MM.1S (cell line): ENCODE measurements around the gene LRRC4B.
"Not testable (repeated sequence)": the region's sequence is repeated elsewhere in the genome, so short reads cannot be mapped to it uniquely, and the experiment has no call there.

Source experiments
- DNase-seq: peaks from one replicate; pipeline ENCODE4 v3.0.0-alpha.2; 2015
- H2AFZ ChIP-seq: fragments of 300-600 bp; sonication (generic); 2 replicates; pipeline ENCODE4 v1.6.0; 2016; ENCODE audit warnings: antibody characterized with exemption, low read length
- H3F3A ChIP-seq: fragments of 300-600 bp; sonication (generic); 2 replicates; pipeline ENCODE4 v1.6.1; 2016; ENCODE audit warnings: mild to moderate bottlenecking, antibody characterized with exemption, low read length, moderate library complexity, mixed read lengths; ENCODE audit not compliant: insufficient read depth
- H3K27ac ChIP-seq: fragments of 300-600 bp; sonication (generic); 2 replicates; pipeline ENCODE4 v1.5.1; 2016; ENCODE audit warnings: mild to moderate bottlenecking, low read length
- H3K27me3 ChIP-seq: fragments of 300-600 bp; sonication (generic); replicated peaks from 2 replicates; pipeline ENCODE4 v1.6.0; 2016; ENCODE audit warnings: low read length; ENCODE audit not compliant: insufficient read depth
- H3K36me3 ChIP-seq: fragments of 300-600 bp; sonication (generic); replicated peaks from 2 replicates; pipeline ENCODE4 v1.6.1; 2016; ENCODE audit warnings: mild to moderate bottlenecking, low read length, mixed read lengths; ENCODE audit not compliant: insufficient read depth
- H3K4me1 ChIP-seq: fragments of 300-600 bp; sonication (generic); 2 replicates; pipeline ENCODE4 v1.6.1; 2016; ENCODE audit warnings: low read length, mixed read lengths
- H3K4me2 ChIP-seq: fragments of 300-600 bp; sonication (generic); 2 replicates; pipeline ENCODE4 v1.6.0; 2016; ENCODE audit warnings: low read depth, low read length
- H3K4me3 ChIP-seq: fragments of 300-600 bp; sonication (generic); 2 replicates; pipeline ENCODE4 v1.5.1; 2016; ENCODE audit warnings: low read length, mixed read lengths
- H3K79me2 ChIP-seq: fragments of 300-600 bp; sonication (generic); 2 replicates; pipeline ENCODE4 v1.6.1; 2016; ENCODE audit warnings: mixed run types, low read length, mixed read lengths
- H3K9ac ChIP-seq: fragments of 300-600 bp; sonication (generic); 2 replicates; pipeline ENCODE4 v1.6.1; 2016; ENCODE audit warnings: low read length, mixed read lengths
- H3K9me2 ChIP-seq: fragments of 300-600 bp; sonication (generic); replicated peaks from 2 replicates; pipeline ENCODE4 v1.6.1; 2016; ENCODE audit warnings: mild to moderate bottlenecking, low read length, mixed read lengths; ENCODE audit not compliant: insufficient read depth
- H3K9me3 ChIP-seq: fragments of 300-600 bp; sonication (generic); replicated peaks from 2 replicates; pipeline ENCODE4 v1.6.1; 2016; ENCODE audit warnings: mild to moderate bottlenecking, low read length, mixed read lengths; ENCODE audit not compliant: insufficient read depth
- H4K20me1 ChIP-seq: fragments of 300-600 bp; sonication (generic); 2 replicates; pipeline ENCODE4 v1.6.1; 2016; ENCODE audit warnings: mild to moderate bottlenecking, low read length, moderate library complexity, mixed read lengths; ENCODE audit not compliant: insufficient read depth
- CTCF ChIP-seq: fragments of 300-600 bp; sonication (generic); IDR thresholded peaks from 2 replicates; pipeline ENCODE4 v1.5.1; 2016; ENCODE audit warnings: antibody characterized with exemption, low read length, mixed read lengths
- EZH2 ChIP-seq: fragments of 300-600 bp; sonication (generic); optimal IDR thresholded peaks from 2 replicates; pipeline ENCODE3; 2017; ENCODE audit warnings: low read depth, mild to moderate bottlenecking, antibody characterized with exemption, low read length, mixed read lengths
- EZH2phosphoT487 ChIP-seq: fragments of 300-600 bp; sonication (generic); IDR thresholded peaks from 2 replicates; pipeline ENCODE4 v1.6.1; 2018; ENCODE audit warnings: antibody characterized with exemption, low read length

LRRC4B gene

GRCh38 chr19:50607388-50607787, 39.2 kb upstream of the LRRC4B start:
- no peak overlapping the region for H3K27ac ChIP-seq
- H2AFZ ChIP-seq = no peak overlapping the region
- no peak for TF ChIP-seq EZH2
- TF ChIP-seq CTCF = no peak
- no peak for TF ChIP-seq EZH2phosphoT487
- no peak overlapping the region for H3K9ac ChIP-seq
- H3F3A ChIP-seq = no peaks in the 10 kb centered on the region
- H3K9me2 ChIP-seq = no peaks in the 10 kb centered on the region
- peaks cover 8% of the 10 kb centered on the region; the same call in 1 of the 2 replicates for H3K27me3 ChIP-seq
- no peaks in the 10 kb centered on the region for H4K20me1 ChIP-seq
- H3K79me2 ChIP-seq = no peaks in the 10 kb centered on the region
- H3K4me1 ChIP-seq = no peaks in the 10 kb centered on the region
- H3K9me3 ChIP-seq = no peaks in the 10 kb centered on the region
- no peak for DNase-seq
- H3K4me2 ChIP-seq = no peak overlapping the region
- no peaks in the 10 kb centered on the region for H3K36me3 ChIP-seq
- no peak overlapping the region for H3K4me3 ChIP-seq

DNA sequence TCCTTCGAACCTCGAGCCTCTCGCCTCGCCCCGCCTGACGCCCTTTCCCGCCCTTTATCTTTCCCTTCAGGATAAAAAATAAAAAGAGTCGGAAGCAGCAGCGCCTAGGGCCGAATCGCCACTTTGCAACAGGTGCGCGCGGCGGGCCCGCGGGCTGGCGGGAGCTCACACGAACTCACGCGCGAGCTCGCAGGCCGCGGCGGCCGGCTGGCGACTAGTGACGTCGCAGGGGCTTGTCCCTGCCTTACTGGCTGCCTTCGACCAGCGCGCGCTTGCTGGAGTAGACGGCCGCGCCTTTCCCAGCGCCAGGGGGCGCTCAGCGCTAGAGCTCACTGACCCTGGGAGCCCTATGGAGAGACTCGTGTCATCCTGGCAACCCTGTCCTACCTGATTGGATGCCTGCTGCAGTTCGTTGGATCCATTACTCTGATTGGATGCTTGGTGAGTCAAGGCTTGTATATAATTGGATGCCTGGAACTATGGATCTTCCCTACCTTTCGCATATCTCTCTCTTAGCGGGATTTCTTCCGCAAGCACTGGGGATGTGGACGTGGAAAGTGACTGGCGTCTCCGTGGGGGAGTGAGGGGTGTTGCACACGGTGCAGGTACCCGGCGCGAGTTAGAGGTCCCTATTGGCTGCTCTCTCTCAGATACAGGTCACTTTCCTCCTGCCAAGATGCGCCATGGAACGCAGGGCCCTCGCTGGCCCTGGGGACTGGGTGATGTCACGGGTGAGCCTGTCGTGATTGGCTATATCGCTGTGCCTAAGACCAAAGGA, 38.0 kb upstream of the LRRC4B start:
- not testable (repeated sequence) for H3K4me3 ChIP-seq, H3K9ac ChIP-seq, H3K9me3 ChIP-seq, H3K79me2 ChIP-seq, H3K27ac ChIP-seq, H3K36me3 ChIP-seq, H4K20me1 ChIP-seq, H3K4me2 ChIP-seq, H2AFZ ChIP-seq, DNase-seq, H3F3A ChIP-seq, H3K4me1 ChIP-seq, H3K9me2 ChIP-seq
- H3K27me3 ChIP-seq = peaks cover 12% of the 10 kb centered on the region

- H3K4me1 ChIP-seq, H4K20me1 ChIP-seq, H3K4me3 ChIP-seq, H3K9me3 ChIP-seq, DNase-seq, H3K36me3 ChIP-seq, H3K4me2 ChIP-seq, H3K79me2 ChIP-seq, H2AFZ ChIP-seq, H3K27ac ChIP-seq, H3K9ac ChIP-seq, H3F3A ChIP-seq, H3K9me2 ChIP-seq: not testable (repeated sequence)
- peaks cover 30% of the 10 kb centered on the region for H3K27me3 ChIP-seq
Measured at GRCh38 chr19:50604264-50605073, 36.2 kb upstream of the LRRC4B start.

DNA sequence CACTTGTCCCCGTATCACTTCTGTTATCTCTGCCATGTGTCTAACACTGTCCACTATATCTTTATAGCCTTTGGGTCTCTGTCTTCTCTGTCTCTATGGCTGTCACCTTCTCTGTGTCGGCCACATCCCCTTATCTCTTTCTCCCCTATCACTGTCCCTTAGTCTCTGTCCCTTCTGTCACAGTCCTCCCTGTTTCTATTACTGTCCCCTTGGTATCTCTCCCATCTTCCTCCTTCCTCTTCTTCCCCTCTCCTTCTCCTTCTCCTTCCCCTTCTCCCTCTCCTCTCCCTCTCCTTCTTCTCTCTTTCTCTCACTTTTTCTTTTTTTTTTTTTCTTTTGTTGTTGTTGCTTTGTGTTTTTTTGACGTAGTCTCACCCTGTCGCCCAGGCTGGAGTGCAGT, 34.7 kb upstream of the LRRC4B start:
- no peak for DNase-seq
- H3K27me3 ChIP-seq = peaks cover 41% of the 10 kb centered on the region
- H3K36me3 ChIP-seq = no peaks in the 10 kb centered on the region
- no peaks in the 10 kb centered on the region for H3K4me1 ChIP-seq
- H3K27ac ChIP-seq = no peak overlapping the region
- H3K9me3 ChIP-seq = no peaks in the 10 kb centered on the region
- no peak overlapping the region for H3K4me2 ChIP-seq
- H2AFZ ChIP-seq = no peak overlapping the region
- no peaks in the 10 kb centered on the region for H4K20me1 ChIP-seq
- no peak overlapping the region for H3K9ac ChIP-seq
- H3K4me3 ChIP-seq = no peak overlapping the region
- no peaks in the 10 kb centered on the region for H3K9me2 ChIP-seq
- no peaks in the 10 kb centered on the region for H3F3A ChIP-seq
- no peaks in the 10 kb centered on the region for H3K79me2 ChIP-seq
- TF ChIP-seq EZH2phosphoT487 = no peak
- no peak for TF ChIP-seq EZH2
- no peak for TF ChIP-seq CTCF
